ENCODE measurements around the gene RHCE. TPM values are rescaled to one million over a fixed set of nuclear protein-coding genes. Genes with fewer than 3 reads are reported as not detected.
"Not testable (repeated sequence)": the region's sequence is repeated elsewhere in the genome, so short reads cannot be mapped to it uniquely, and the experiment has no call there.

RHCE gene
- total RNA-seq, 3 donors from 2014 or later: 0.32 to 0.66 TPM; not detected in 1

DNA sequence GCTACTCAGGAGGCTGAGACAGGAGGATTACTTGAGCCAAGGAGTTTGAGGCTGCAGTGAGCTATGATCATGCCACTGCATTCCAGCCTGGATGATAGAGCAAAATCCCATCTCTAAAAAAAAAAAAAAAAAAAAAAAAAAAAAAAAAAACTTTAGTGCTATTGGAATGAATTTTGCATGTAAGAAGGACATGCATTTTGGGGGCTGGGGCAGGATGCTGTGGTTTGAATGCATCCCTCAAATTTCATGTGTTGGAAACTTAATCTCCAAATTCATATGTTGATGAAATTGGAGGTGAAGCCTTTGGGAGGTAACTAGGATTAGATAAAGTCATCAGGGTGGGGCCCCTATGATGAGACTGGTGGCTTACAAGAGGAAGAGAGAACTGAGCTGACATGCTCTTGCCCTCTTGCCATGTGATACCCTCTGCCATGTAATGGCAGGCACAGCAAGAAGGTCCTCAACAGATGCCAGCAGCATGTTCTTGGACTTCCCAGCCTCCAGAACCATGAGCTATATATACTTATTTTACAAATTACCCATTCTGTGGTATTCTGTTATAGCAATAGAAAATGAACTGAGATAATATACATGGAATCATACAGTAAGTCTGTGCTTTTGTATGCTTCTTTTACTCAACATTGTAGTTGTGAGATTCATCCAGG, 107.7 kb downstream of the RHCE start:
- H3K27me3 ChIP-seq; H3K4me1 ChIP-seq; H3K9me3 ChIP-seq; H3K36me3 ChIP-seq; DNase-seq (ENCODE audit: low spot score in 2 of 2); intact Hi-C loops (cut with DNase I; ENCODE audit: low total_unique reads); H3K4me3 ChIP-seq; H3K27ac ChIP-seq: not testable (repeated sequence)

Other genes starting within 250 kb of the RHCE start
- 10 to 100 TPM; 61.3 to 85.0 (median 83.6) TPM for gene SYF2, start 188.3 kb downstream of the RHCE start, total RNA-seq
- gene RSRP1, start 173.4 kb downstream of the RHCE start, total RNA-seq: 100 to 1,000 TPM; 155 to 215 (median 164) TPM
- not detected for gene RHD, start 148.3 kb downstream of the RHCE start, total RNA-seq
- 100 to 1,000 TPM in 1 of 3 donors, 10 to 100 TPM in 2; 81.6 to 117 (median 97.0) TPM for gene TMEM50A, start 82.5 kb downstream of the RHCE start, total RNA-seq
- 10 to 100 TPM; 15.0 to 24.0 (median 17.7) TPM for gene MACO1, start 10.1 kb upstream of the RHCE start, total RNA-seq
- 10 to 100 TPM; 10.7 to 17.0 (median 16.5) TPM for gene LDLRAP1, start 122.8 kb upstream of the RHCE start, total RNA-seq
- 10 to 100 TPM in 1 of 3 donors, 1 to 10 TPM in 2; 6.7 to 13.8 (median 6.9) TPM for gene MAN1C1, start 196.0 kb upstream of the RHCE start, total RNA-seq

Data from breast epithelium (tissue), 4 donors.